Left hindlimb (tissue), 1 donor: Measurements from ENCODE around the gene HPS6.

Source experiments
- DNase-seq: peaks from one replicate; pipeline ENCODE4 v3.0.0-alpha.2; 2018

Gene HPS6

DNA sequence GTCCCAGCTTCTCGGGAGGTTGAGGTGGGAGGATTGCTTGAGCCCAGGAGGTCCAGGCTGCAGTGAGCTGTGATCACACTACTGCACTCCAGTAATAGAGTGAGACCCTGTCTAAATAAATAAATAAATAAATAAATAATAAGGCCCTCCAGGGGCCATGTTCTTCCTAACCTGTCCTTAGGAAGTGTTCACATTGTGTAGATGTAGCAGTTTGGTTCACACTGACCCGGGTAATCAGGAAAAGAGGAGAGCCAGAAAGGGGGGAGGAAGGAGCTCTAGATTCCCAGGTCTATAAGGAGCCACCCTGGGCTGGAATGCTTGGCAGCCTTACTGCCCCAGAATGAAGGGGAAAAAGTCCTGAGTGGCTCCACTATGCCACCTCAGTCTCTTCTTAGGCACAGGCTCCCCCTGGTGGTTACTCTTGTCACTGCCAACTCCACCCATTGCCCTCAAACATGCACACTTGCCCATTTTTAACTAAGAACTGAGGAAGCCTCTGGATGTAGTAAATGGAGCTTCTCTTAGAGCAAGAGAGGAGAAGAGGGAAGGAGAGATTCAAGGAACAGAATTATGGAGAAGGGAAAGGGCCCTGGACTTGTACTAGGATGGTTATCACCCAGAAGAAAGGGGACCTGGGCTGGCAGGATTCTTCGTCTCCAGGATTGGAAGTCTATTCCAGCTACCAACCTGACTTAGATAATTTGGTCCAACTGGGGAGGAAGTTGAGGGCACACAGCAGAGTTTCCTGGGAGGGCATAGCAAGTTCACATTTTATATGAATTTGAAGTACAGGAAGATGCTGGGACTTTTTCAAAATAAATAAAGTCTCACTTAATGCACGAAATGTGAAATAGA lies 7.8 kb downstream of the HPS6 start:
- peak; percentile 65 for DNase-seq

- no peak for DNase-seq
Observed at GRCh38 chr10:102083541-102083940, 18.4 kb downstream of the HPS6 start.

DNA sequence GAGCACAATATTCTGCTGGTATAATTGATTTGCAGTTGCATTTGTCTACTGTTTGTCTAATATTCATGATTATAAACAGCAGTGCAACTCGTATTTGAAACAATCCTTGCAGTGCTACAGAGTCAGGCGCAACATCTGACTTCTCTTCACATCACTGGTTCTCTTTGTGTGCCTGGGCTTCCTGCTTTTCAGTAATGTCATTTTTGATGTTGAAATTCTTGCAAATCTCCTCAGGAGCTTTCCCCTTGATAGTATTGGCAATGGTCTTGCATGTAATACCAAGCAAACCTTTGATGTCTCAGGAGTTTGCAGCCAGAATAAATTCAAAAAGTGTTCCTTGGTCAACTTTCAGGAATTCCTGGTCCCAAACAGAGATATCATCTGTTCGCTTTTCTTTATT lies 20.2 kb downstream of the HPS6 start:
- DNase-seq: no peak

DNA sequence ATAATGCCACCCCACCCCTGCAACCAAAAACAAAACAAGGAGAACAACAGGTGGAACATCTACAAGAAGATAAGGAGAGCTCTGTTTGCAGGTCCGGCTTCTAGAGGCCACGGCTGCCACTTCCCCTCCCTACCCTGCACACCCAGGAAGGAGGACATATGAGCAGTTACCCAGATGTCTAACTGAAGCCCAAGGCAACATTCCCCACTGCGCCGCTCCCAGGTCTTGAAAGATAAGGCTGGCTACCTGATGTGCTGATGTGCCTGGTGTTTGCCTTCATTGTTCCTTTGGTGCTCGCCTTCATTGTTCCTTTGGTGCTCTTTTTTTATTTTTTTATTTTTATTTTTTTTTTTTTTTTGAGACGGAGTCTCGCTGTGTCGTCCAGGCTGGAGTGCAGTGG lies 21.0 kb downstream of the HPS6 start:
- no peak for DNase-seq

GRCh38 chr10:102090772-102091171 lies 25.6 kb downstream of the HPS6 start:
- no peak for DNase-seq

DNA sequence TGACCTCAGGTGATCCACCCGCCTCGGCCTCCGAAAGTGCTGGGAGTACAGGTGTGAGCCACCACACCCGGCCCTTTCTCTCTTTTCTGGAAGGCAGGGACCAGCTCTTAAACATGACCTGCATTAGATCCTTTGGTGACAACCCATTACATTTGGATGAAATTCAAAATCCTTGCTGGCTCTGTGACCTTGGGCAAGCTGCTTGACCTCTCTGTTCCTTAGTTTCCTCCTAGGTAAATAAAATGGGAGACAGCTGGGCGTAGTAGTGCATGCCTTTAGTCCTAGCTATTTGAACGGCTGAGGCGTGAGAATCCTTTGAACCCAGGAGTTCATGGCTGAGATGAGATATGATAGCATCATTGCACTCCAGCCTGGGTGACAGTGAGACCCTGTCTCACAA lies 31.3 kb downstream of the HPS6 start:
- no peak for DNase-seq

GRCh38 chr10:102101152-102101551 lies 36.0 kb downstream of the HPS6 start:
- DNase-seq: no peak

- no peak for DNase-seq
Observed at GRCh38 chr10:102102421-102102820, 37.3 kb downstream of the HPS6 start.

DNA sequence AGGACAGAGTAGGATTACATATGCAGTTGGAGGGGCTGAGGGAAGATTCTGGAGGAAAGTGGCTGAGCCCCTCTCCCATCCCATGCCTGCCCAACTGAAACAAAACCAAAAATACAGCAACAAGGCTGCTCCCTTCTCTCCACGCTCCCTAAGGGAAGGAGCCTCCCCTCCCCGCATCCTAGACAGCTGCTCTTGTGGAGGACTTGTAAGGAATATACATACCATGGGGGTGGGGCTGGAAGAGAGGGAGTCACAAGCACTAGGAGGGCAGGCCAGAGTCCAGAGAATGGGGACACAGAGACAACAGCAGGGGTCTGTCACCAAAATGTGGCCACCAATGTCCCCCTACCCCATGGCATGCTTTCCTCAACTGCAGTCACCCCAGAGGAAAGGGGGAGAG lies 41.8 kb downstream of the HPS6 start:
- no peak for DNase-seq

- DNase-seq: no peak
Observed at GRCh38 chr10:102109166-102110116, 44.3 kb downstream of the HPS6 start.

GRCh38 chr10:102111276-102111675 lies 46.1 kb downstream of the HPS6 start:
- no peak for DNase-seq

DNA sequence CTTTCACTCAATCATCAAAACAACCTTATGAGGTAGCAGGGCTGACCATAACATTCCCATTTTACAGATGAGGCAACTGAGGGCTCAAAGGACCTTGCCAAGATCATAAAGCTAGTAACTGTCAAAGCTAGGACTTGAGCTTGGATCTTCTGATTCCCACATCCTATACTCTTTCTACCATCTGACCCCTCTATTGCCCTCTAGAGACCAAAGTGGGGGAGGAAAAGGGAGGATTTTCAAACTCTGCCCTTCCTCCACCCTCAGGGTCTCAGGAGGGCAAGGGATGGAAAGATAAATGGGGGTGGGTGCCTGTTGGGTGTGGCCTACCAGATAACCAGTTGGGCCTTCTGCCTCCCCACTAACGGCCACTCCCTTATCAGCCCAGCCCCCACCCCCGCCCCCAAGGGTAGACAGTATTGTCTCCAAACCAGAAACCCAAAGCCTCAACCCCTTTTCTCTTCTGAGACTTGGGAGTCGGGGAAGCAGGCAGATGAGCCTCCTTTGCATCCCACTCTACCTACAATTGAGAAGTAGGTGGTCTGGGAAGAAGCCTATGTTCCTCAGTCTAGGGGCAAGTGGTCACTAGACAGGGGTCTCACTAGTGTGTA lies 47.2 kb downstream of the HPS6 start:
- DNase-seq: no peak

DNA sequence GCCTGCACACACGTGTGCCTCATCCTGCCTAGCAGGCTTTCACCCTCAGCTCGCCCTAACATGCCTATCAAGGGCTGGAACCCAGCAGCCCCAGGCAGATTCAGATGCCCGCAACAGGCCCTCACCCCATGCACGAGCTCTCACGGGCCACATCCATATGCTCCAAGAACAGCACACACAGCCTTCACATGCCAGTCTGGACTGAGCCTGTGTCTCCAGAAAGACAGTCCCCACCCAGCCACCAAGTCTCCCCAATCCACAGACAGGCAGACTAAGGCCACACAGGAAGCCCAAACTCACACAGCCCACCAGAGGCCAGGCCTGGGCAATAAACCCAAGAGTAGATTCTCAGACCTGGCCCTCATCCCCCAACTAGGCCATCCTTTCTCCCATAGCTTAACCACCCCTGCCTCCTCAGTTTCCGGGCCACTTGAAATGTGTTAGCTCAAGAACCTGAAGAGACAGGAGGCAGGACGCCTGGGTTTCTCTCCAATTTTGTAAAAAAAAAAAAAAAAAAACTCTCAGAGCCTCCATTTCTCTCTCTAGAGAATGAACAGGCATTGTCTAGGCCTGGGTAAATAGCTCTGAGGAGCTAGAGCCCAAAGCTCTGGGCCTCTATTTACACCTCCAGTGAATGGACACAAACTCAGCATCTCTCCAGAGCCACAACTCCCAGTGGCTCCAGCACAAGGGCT lies 48.3 kb downstream of the HPS6 start:
- DNase-seq: no peak

DNA sequence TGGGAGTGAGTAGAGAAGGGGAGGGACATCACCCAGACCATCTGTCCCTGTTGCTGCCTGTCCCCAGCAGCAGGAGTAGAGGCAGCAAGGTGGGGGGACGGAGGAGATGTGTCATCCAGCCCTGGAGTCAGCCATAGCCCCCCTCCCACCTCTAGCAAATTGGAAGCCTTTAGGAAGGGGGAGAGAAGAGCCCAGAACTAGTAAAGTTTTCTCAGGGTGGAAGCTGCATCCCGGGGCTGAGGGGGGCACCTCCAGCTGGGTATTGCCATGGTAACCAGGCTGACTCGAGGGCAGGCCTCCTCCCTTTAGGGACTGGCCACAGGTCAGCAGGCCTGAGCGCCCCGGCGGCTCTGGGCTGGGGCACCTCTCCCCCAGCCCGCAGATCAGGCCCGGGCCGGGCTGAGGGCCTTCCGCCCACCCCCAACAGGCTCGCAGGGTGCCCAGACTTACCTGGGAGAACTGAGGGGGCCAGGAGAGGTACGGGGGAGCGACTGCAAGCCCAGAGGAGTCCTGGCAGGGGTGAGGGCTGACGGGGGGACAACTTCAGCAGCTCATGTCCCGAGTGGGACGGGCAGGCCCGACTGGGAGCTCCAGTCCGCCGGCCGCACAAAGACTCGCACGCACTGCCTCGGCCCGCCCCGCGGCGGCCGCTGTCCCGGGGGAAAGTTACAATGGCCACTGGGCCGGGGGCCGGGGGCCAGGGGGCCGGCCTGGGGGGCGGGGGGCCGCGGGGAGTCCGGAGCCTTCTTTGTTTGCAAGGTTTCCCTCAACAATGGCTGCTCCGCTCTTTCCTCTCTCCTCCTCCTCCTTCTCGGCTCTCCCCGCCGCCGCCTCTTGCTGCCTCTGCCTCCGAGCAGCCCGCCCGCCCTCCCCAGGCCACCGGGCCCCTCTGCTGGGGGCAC lies 49.1 kb downstream of the HPS6 start:
- no peak for DNase-seq

- DNase-seq: peak; percentile 91
Observed at GRCh38 chr10:102114861-102115618, 49.9 kb downstream of the HPS6 start.

- no peak for DNase-seq
Observed at GRCh38 chr10:102115775-102116174, 50.6 kb downstream of the HPS6 start.

- DNase-seq: no peak
Observed at GRCh38 chr10:102116656-102117055, 51.5 kb downstream of the HPS6 start.
